IMR-90 (cell line): ENCODE data around the gene FOXO1. TPM values are rescaled to one million over a fixed set of nuclear protein-coding genes. Genes with fewer than 3 reads are reported as not detected.

Source experiments
- ATAC-seq: fragments of 200-7000 bp; cut with Tn5 transposase; 2 replicates; pipeline ENCODE4 v1.9.1; 2020; ENCODE audit warnings: low read depth, mild to moderate bottlenecking, moderate library complexity
- BruUV-seq: library from RNA; stranded (reverse); fragments of 400-500 nt; replicated peaks from 2 replicates; lab custom pipeline; 2021; lab: Mats Ljungman, UMichigan
- CTCF ChIA-PET: fragments of 300-600 bp; formaldehyde crosslinking; extraction: SDS; loops from one replicate; lab custom pipeline; 2021; ENCODE audit warnings: antibody characterized with exemption; lab: Yijun Ruan, JAX
- POLR2A ChIA-PET: fragments of 300-600 bp; sonication (Branson Sonifier 250); formaldehyde crosslinking; loops from one replicate; lab custom pipeline; 2022; ENCODE audit warnings: antibody characterized with exemption; ENCODE audit not compliant: unreplicated experiment; lab: Charles Lee
- DNase-seq: peaks from one replicate; pipeline ENCODE4 v3.0.0; 2013
- H2AFZ ChIP-seq: replicated peaks from 2 replicates; pipeline ENCODE3; 2013; ENCODE audit warnings: low read length, mild to moderate bottlenecking; ENCODE audit not compliant: poor library complexity
- H2AK5ac ChIP-seq: 2 replicates; pipeline ENCODE4 v1.6.1; 2013; ENCODE audit warnings: low read depth, low read length, inconsistent platforms
- H2AK9ac ChIP-seq: replicated peaks from 2 replicates; pipeline ENCODE3; 2013; ENCODE audit warnings: mild to moderate bottlenecking, low read depth, low read length, moderate library complexity; ENCODE audit not compliant: poor library complexity
- H2BK120ac ChIP-seq: 2 replicates; pipeline ENCODE4 v1.6.1; 2013; ENCODE audit warnings: low read depth, low read length, inconsistent platforms
- H2BK15ac ChIP-seq: 3 replicates; pipeline ENCODE4 v1.6.1; 2013; ENCODE audit warnings: low read depth, low read length, inconsistent platforms
- H2BK20ac ChIP-seq: 2 replicates; pipeline ENCODE4 v1.6.1; 2013; ENCODE audit warnings: low read depth, mild to moderate bottlenecking, inconsistent platforms, low read length, moderate library complexity
- H2BK5ac ChIP-seq: 2 replicates; pipeline ENCODE4 v1.6.1; 2013; ENCODE audit warnings: mild to moderate bottlenecking, low read depth, low read length, inconsistent platforms; ENCODE audit not compliant: poor library complexity, severe bottlenecking
- H3K14ac ChIP-seq: replicated peaks from 2 replicates; pipeline ENCODE4 v1.6.1; 2013; ENCODE audit warnings: low read depth, low read length, inconsistent platforms
- H3K18ac ChIP-seq: 2 replicates; pipeline ENCODE4 v1.6.1; 2013; ENCODE audit warnings: low read depth, low read length, control low read depth
- H3K23ac ChIP-seq: 2 replicates; pipeline ENCODE4 v1.6.1; 2013; ENCODE audit warnings: low read depth, low read length, inconsistent platforms
- H3K27ac ChIP-seq: 2 replicates; pipeline ENCODE4 v1.5.1; 2013; ENCODE audit warnings: mild to moderate bottlenecking, control low read depth, low read length; ENCODE audit not compliant: insufficient read depth
- H3K27me3 ChIP-seq: 2 replicates; pipeline ENCODE4 v1.6.1; 2013; ENCODE audit warnings: low read length; ENCODE audit not compliant: control insufficient read depth, insufficient read depth
- H3K36me3 ChIP-seq: 2 replicates; pipeline ENCODE4 v1.6.1; 2013; ENCODE audit warnings: low read length, mixed read lengths; ENCODE audit not compliant: control insufficient read depth, insufficient read depth
- H3K4ac ChIP-seq: 2 replicates; pipeline ENCODE4 v1.6.1; 2013; ENCODE audit warnings: low read depth, low read length, inconsistent platforms
- H3K4me1 ChIP-seq: 2 replicates; pipeline ENCODE4 v1.6.1; 2013; ENCODE audit warnings: low read length, mixed read lengths; ENCODE audit not compliant: control insufficient read depth, insufficient read depth
- H3K4me2 ChIP-seq: 2 replicates; pipeline ENCODE4 v1.6.1; 2013; ENCODE audit warnings: low read depth, mild to moderate bottlenecking, control low read depth, low read length, moderate library complexity
- H3K4me3 ChIP-seq: 2 replicates; pipeline ENCODE4 v1.5.1; 2013; ENCODE audit warnings: low read depth, mild to moderate bottlenecking, control low read depth, low read length, moderate library complexity; ENCODE audit not compliant: insufficient read depth
- H3K56ac ChIP-seq: 2 replicates; pipeline ENCODE4 v1.6.1; 2013; ENCODE audit warnings: low read length, inconsistent platforms; ENCODE audit not compliant: insufficient read depth; ENCODE audit errors: extremely low read depth
- H3K79me1 ChIP-seq, 2 experiments: 2 replicates each; pipeline ENCODE4 v1.6.1; 2013; ENCODE audit warnings: low read length in 2 of 2, inconsistent platforms in 1 of 2, low read depth in 1 of 2
- H3K9ac ChIP-seq: 2 replicates; pipeline ENCODE4 v1.6.1; 2013; ENCODE audit warnings: low read depth, low read length, control low read depth
- H3K9me1 ChIP-seq: 2 replicates; pipeline ENCODE4 v1.6.1; 2013; ENCODE audit warnings: low read length, inconsistent platforms; ENCODE audit not compliant: insufficient read depth
- H3K9me3 ChIP-seq: 2 replicates; pipeline ENCODE4 v1.6.1; 2013; ENCODE audit warnings: low read length; ENCODE audit not compliant: control insufficient read depth, insufficient read depth
- H4K20me1 ChIP-seq: 2 replicates; pipeline ENCODE4 v1.6.1; 2013; ENCODE audit warnings: low read length, inconsistent platforms; ENCODE audit not compliant: insufficient read depth
- H4K5ac ChIP-seq: 2 replicates; pipeline ENCODE4 v1.6.1; 2013; ENCODE audit warnings: mild to moderate bottlenecking, low read depth, low read length, control low read depth
- H4K8ac ChIP-seq, 2 experiments: 2 replicates each; pipeline ENCODE4 v1.6.1; 2013; ENCODE audit warnings: low read depth in 2 of 2, low read length in 2 of 2, control low read depth in 1 of 2, inconsistent platforms in 1 of 2
- H4K91ac ChIP-seq: 2 replicates; pipeline ENCODE4 v1.6.1; 2013; ENCODE audit warnings: low read depth, low read length, inconsistent platforms; ENCODE audit not compliant: insufficient read depth
- NFE2L2 ChIP-seq: fragments of 150-350 bp; IDR thresholded peaks from 2 replicates; pipeline ENCODE4 v1.6.1; 2016; ENCODE audit warnings: low read depth, mild to moderate bottlenecking, low read length
- RAD21 ChIP-seq: IDR thresholded peaks from 2 replicates; pipeline ENCODE4 v1.6.1; 2012; ENCODE audit warnings: low read length, improper control_type of control experiment
- WGBS, 2 experiments: methylation state at CpG; one replicate each; pipeline versions ENCODE4 v1.1.5 to v1.1.7; 2013; ENCODE audit warnings: missing lambda C conversion rate in 2 of 2; ENCODE audit not compliant: insufficient read length in 1 of 2; ENCODE audit errors: extremely low coverage in 2 of 2; 5-methylcytosine and 5-hydroxymethylcytosine counted together
- dilution Hi-C: fragments of 300-500 bp; cut with HindIII; formaldehyde crosslinking; loops from one replicate; pipeline ENCODE4 v1.14.3; 2018; ENCODE audit warnings: low sequenced_read_pairs; ENCODE audit not compliant: unreplicated experiment
- in situ Hi-C: fragments of 300-500 bp; cut with MboI; formaldehyde crosslinking; loops from 3 replicates; pipeline ENCODE4 v1.14.3; 2019; ENCODE audit warnings: low sequenced_read_pairs, inconsistent platforms, mixed read lengths
- intact Hi-C: fragments of 100-400 bp; cut with micrococcal nuclease; formaldehyde crosslinking; loops from 2 replicates; pipeline ENCODE4 v1.10.0; 2022
- polyA plus RNA-seq, 3 experiments: library from polyadenylated mRNA; depleted of rRNA; stranded (reverse); fragments of >200 nt; gene quantifications; 2 replicates each; pipeline ENCODE4 v1.2.3, GENCODE V29; 2012; ENCODE audit warnings: low replicate concordance in 1 of 3
- total RNA-seq: library from RNA; depleted of rRNA; stranded (reverse); fragments of >200 nt; gene quantifications from 2 replicates; pipeline ENCODE4 v1.2.3, GENCODE V29; 2012

FOXO1 gene
- total and polyA plus RNA-seq, 2 of the 4 experiments (the other 2 are of a cell fraction), result 0.12 to 0.18 TPM

DNA sequence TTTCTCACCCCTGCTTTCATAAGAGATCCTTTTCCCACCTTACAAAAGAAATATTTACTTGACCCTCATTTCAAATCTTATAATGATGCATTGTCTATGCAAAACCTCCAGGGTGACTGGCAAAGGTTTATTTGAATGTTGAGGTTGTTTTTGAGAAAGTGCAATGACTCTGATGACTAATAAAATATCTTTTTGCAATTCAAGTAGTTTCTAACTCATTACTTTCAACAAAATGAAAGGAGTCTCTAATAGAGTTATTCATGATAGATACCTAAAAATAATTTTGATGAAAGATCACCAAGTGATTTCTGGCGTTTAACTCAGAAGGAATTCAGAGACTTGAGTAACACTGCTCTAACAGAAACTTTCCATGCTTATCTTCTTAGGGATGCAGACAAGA, 144.2 kb downstream of the FOXO1 start:
- Histone ChIP-seq H2AFZ (no peak overlapping the region), H3K4me1 (no peaks in the 10 kb centered on the region), H2BK15ac (no peak overlapping the region), H3K9me3 (no peaks in the 10 kb centered on the region), H3K9me1 (no peaks in the 10 kb centered on the region), H2AK5ac (no peak overlapping the region), H2BK5ac (no peak overlapping the region), H4K20me1 (no peaks in the 10 kb centered on the region), H3K4me2 (no peak overlapping the region), H3K14ac (no peak overlapping the region), H3K4ac (no peak overlapping the region), H2AK9ac (no peak overlapping the region), H4K5ac (no peak overlapping the region), H3K27ac (no peak overlapping the region), H3K56ac (no peak overlapping the region), H4K91ac (no peak overlapping the region), H3K18ac (no peak overlapping the region), H2BK120ac (no peak overlapping the region), H3K23ac (no peak overlapping the region), H3K27me3 (0 out of 2 replicates have a peak, but pooled peaks cover 1% of the 10 kb centered on the region), H3K36me3 (no peaks in the 10 kb centered on the region), H4K8ac (no peak overlapping the region), H3K4me3 (no peak overlapping the region), H3K9ac (no peak overlapping the region), H2BK20ac (no peak overlapping the region), H3K79me1 (no peaks in the 10 kb centered on the region)
- no peak for ATAC-seq
- intact Hi-C loops, result no loop called here
- ChIA-PET POLR2A (interaction anchor here (0.6 kb wide), 1 partner anchor 24 kb away, joined by 3 read pairs; no protein-coding TSS in a partner anchor), CTCF (no interaction called here)
- in situ Hi-C loops, result no loop called here
- dilution Hi-C loops, result no loop called here
- no peak for DNase-seq
- TF ChIP-seq RAD21 (no peak), NFE2L2 (no peak)
- no TSS peak for BruUV-seq
- no CpG with 5 or more reads among the region's 1 CpG for WGBS, 2 experiments
